ENCODE data around the gene TCEA2. TPM values are rescaled to one million over a fixed set of nuclear protein-coding genes. Genes with fewer than 3 reads are reported as not detected.

The TCEA2 gene
- total and polyA plus RNA-seq, 2 of the 13 experiments (the other 11 are each of a cell fraction or from before 2014, with no cell fraction given): 28.1 to 33.7 TPM

DNA sequence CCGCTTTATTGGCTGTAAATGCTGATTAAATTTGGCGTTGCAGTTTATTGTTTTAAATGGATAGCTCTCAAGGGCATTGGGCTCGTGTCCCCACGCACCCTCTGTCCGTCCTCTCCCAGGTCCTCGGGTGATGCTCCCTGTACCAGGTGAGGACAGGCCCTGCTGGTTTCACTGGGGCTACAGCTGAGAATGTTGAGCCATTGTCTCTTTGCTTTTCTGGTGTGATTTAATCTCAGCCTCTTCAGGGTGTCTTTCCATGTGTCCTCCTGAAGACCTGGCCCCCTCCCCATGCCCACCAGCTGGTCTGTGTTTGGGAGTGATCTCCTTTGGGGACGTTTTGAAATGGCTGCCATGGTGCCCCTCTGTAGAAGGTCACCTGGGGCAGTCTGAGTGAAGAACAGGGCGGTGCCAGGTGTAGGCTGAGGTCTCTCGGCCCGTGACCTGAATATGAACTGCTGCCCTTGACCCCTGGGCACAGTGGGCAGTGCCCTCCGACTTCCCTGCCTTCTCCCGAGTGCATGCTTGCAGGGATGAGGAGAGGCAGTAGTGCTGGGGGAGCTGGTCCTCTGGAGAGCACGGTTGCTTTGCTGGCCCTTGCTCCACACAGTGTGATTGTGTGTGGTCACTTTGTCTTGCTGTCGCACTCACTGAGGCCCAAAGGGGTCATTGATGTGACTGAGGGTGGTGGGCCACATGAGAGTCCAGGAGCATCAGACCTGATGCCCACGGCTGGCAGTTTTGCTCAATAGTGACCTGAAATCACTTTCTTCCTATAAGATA is 39.4 kb upstream of the TCEA2 start (continued):
- TF ChIP-seq ZNF17 (CRISPR knock-in tag; IDR thresholded peaks at IDR 0.05) (no peak), ZNF333 (CRISPR knock-in tag; IDR thresholded peaks at IDR 0.05; ENCODE audit: borderline replicate concordance) (peak; percentile 91; the same call in 1 of the 2 replicates), TBX3 (IDR thresholded peaks at IDR 0.05; ENCODE audit: borderline replicate concordance) (no peak), ZNF572 (CRISPR knock-in tag; IDR thresholded peaks at IDR 0.05) (no peak), TCF12 (IDR thresholded peaks at IDR 0.05) (no peak), TCF12 (CRISPR knock-in tag; IDR thresholded peaks at IDR 0.05) (peak; percentile 67; the same call in 1 of the 2 replicates), SNRNP70 (IDR thresholded peaks at IDR 0.05; ENCODE audit: low read depth, low read length) (no peak), POLR2G (IDR thresholded peaks at IDR 0.05; ENCODE audit: low read depth, low read length) (no peak), ZNF83 (CRISPR knock-in tag; IDR thresholded peaks at IDR 0.05; ENCODE audit: borderline replicate concordance) (peak; percentile 65; the same call in 1 of the 2 replicates), ZNF317 (CRISPR knock-in tag; IDR thresholded peaks at IDR 0.05) (0 out of 2 replicates have a peak, but pooled peaks have one; percentile 14), CENPX (CRISPR knock-in tag; IDR thresholded peaks at IDR 0.05) (no peak), PRMT3 (CRISPR knock-in tag; IDR thresholded peaks at IDR 0.05; ENCODE audit: borderline replicate concordance, low read depth) (no peak), CEBPB (IDR thresholded peaks at IDR 0.05; ENCODE audit: borderline replicate concordance, low read depth, low read length) (no peak), NR1H2 (CRISPR knock-in tag; IDR thresholded peaks at IDR 0.05; ENCODE audit: borderline replicate concordance, low read depth) (no peak)
- TF ChIP-seq, protein P1, sequence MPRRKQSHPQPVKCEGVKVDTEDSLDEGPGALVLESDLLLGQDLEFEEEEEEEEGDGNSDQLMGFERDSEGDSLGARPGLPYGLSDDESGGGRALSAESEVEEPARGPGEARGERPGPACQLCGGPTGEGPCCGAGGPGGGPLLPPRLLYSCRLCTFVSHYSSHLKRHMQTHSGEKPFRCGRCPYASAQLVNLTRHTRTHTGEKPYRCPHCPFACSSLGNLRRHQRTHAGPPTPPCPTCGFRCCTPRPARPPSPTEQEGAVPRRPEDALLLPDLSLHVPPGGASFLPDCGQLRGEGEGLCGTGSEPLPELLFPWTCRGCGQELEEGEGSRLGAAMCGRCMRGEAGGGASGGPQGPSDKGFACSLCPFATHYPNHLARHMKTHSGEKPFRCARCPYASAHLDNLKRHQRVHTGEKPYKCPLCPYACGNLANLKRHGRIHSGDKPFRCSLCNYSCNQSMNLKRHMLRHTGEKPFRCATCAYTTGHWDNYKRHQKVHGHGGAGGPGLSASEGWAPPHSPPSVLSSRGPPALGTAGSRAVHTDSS (CRISPR knock-in tag; conservative IDR thresholded peaks at IDR 0.05): no peak
- TF ChIP-seq, protein P2, sequence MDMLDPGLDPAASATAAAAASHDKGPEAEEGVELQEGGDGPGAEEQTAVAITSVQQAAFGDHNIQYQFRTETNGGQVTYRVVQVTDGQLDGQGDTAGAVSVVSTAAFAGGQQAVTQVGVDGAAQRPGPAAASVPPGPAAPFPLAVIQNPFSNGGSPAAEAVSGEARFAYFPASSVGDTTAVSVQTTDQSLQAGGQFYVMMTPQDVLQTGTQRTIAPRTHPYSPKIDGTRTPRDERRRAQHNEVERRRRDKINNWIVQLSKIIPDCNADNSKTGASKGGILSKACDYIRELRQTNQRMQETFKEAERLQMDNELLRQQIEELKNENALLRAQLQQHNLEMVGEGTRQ (IDR thresholded peaks at IDR 0.05; ENCODE audit: low read depth, low read length): no peak
- TF ChIP-seq, protein P2 (CRISPR knock-in tag; IDR thresholded peaks at IDR 0.05; ENCODE audit: borderline replicate concordance): no peak; the same call in 1 of the 2 replicates
- TF ChIP-seq, protein P3, sequence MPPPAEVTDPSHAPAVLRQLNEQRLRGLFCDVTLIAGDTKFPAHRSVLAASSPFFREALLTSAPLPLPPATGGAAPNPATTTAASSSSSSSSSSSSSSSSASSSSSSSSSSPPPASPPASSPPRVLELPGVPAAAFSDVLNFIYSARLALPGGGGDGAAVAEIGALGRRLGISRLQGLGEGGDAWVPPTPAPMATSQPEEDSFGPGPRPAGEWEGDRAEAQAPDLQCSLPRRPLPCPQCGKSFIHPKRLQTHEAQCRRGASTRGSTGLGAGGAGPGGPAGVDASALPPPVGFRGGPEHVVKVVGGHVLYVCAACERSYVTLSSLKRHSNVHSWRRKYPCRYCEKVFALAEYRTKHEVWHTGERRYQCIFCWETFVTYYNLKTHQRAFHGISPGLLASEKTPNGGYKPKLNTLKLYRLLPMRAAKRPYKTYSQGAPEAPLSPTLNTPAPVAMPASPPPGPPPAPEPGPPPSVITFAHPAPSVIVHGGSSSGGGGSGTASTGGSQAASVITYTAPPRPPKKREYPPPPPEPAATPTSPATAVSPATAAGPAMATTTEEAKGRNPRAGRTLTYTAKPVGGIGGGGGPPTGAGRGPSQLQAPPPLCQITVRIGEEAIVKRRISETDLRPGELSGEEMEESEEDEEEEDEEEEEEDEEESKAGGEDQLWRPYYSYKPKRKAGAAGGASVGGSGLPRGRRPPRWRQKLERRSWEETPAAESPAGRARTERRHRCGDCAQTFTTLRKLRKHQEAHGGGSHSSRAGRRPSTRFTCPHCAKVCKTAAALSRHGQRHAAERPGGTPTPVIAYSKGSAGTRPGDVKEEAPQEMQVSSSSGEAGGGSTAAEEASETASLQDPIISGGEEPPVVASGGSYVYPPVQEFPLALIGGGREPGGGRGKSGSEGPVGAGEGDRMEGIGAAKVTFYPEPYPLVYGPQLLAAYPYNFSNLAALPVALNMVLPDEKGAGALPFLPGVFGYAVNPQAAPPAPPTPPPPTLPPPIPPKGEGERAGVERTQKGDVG (CRISPR knock-in tag; IDR thresholded peaks at IDR 0.05; ENCODE audit: borderline replicate concordance): no peak
- TF ChIP-seq, protein P4, sequence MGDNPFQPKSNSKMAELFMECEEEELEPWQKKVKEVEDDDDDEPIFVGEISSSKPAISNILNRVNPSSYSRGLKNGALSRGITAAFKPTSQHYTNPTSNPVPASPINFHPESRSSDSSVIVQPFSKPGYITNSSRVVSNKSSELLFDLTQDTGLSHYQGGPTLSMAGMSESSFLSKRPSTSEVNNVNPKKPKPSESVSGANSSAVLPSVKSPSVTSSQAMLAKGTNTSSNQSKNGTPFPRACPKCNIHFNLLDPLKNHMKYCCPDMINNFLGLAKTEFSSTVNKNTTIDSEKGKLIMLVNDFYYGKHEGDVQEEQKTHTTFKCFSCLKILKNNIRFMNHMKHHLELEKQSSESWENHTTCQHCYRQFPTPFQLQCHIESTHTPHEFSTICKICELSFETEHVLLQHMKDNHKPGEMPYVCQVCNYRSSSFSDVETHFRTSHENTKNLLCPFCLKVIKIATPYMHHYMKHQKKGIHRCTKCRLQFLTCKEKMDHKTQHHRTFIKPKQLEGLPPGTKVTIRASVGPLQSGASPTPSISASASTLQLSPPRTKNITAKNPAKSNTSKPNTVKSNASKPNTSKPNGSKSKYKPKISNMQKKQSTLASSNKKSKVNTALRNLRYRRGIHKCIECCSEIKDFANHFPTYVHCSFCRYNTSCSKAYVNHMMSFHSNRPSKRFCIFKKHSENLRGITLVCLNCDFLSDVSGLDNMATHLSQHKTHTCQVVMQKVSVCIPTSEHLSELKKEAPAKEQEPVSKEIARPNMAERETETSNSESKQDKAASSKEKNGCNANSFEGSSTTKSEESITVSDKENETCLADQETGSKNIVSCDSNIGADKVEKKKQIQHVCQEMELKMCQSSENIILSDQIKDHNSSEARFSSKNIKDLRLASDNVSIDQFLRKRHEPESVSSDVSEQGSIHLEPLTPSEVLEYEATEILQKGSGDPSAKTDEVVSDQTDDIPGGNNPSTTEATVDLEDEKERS (CRISPR knock-in tag; IDR thresholded peaks at IDR 0.05): peak; percentile 88; the same call in 1 of the 2 replicates
